NCI-H526 treated with DMSO at 0.1 percent for 48 hours (cell line): ENCODE results near the gene DOCK6.

Source experiments
- DNase-seq: peaks from one replicate; lab custom pipeline; 2025; lab: John Stamatoyannopoulos, UW

Gene DOCK6

GRCh38 chr19:11223200-11223599 lies 39.1 kb downstream of the DOCK6 start:
- DNase-seq, result no peak

GRCh38 chr19:11221082-11221598 lies 41.2 kb downstream of the DOCK6 start:
- DNase-seq, result no peak

- no peak for DNase-seq
Observed at GRCh38 chr19:11214387-11214786, 47.9 kb downstream of the DOCK6 start.

- no peak for DNase-seq
Observed at GRCh38 chr19:11210656-11210928, 51.7 kb downstream of the DOCK6 start.

- no peak for DNase-seq
Observed at GRCh38 chr19:11209839-11210655, 52.3 kb downstream of the DOCK6 start.

GRCh38 chr19:11208561-11209471 lies 53.5 kb downstream of the DOCK6 start:
- DNase-seq, result no peak

GRCh38 chr19:11205939-11206570 lies 56.3 kb downstream of the DOCK6 start:
- DNase-seq, result no peak

- no peak for DNase-seq
Observed at GRCh38 chr19:11204943-11205349, 57.4 kb downstream of the DOCK6 start.

- DNase-seq, result no peak
Observed at GRCh38 chr19:11204076-11204602, 58.2 kb downstream of the DOCK6 start.

- no peak for DNase-seq
Observed at GRCh38 chr19:11203194-11204075, 58.9 kb downstream of the DOCK6 start.

- DNase-seq, result no peak
Observed at GRCh38 chr19:11202488-11203193, 59.7 kb downstream of the DOCK6 start.

- DNase-seq, result no peak
Observed at GRCh38 chr19:11201791-11202190, 60.5 kb downstream of the DOCK6 start.

GRCh38 chr19:11200931-11201330 lies 61.4 kb downstream of the DOCK6 start:
- DNase-seq, result no peak

- DNase-seq, result no peak
Observed at GRCh38 chr19:11200015-11200574, 62.2 kb downstream of the DOCK6 start.

- no peak for DNase-seq
Observed at GRCh38 chr19:11199517-11199916, 62.8 kb downstream of the DOCK6 start.

- no peak for DNase-seq
Observed at GRCh38 chr19:11198769-11199424, 63.4 kb downstream of the DOCK6 start.

GRCh38 chr19:11198175-11198534 lies 64.2 kb downstream of the DOCK6 start:
- DNase-seq, result no peak

- peak; percentile 55 for DNase-seq
Observed at GRCh38 chr19:11197291-11198174, 64.8 kb downstream of the DOCK6 start, which contains the start of gene KANK2. Gene KANK2 (minus strand): TSS chr19:11197545. CDS start chr19:11194511, 3,034 bp downstream.
